H1 (cell line): ENCODE measurements around the gene RNF212B. TPM values are rescaled to one million over a fixed set of nuclear protein-coding genes. Genes with fewer than 3 reads are reported as not detected.

Experiments used
- CTCF ChIA-PET: fragments of 300-600 bp; sonication (Branson Sonifier 250); formaldehyde crosslinking; loops from one replicate; lab custom pipeline; 2021; ENCODE audit not compliant: partially characterized antibody; lab: Charles Lee
- POLR2A ChIA-PET: fragments of 300-600 bp; sonication (Branson Sonifier 250); formaldehyde crosslinking; loops from one replicate; lab custom pipeline; 2021; ENCODE audit warnings: inconsistent platforms; ENCODE audit not compliant: partially characterized antibody; lab: Charles Lee
- DNase-seq, 2 experiments: peaks; one replicate each; pipeline versions ENCODE4 v3.0.0 to v3.0.0-alpha.2; 2010 to 2022; ENCODE audit warnings: low spot score in 2 of 2, low read depth in 1 of 2, mixed read lengths in 1 of 2
- FAIRE-seq: peaks from 2 replicates; lab custom pipeline; 2011; peaks lifted over from hg19 to GRCh38; lab: Jason Lieb, UNC
- H2AFZ ChIP-seq: 2 replicates; pipeline ENCODE4 v1.8.1; 2012; ENCODE audit warnings: low read length, inconsistent platforms
- H2AK5ac ChIP-seq: 2 replicates; pipeline ENCODE4 v1.6.1; 2013; ENCODE audit warnings: low read depth, low read length
- H2BK120ac ChIP-seq: replicated peaks from 2 replicates; pipeline ENCODE3; 2013; ENCODE audit warnings: low read depth, low read length, inconsistent platforms
- H2BK12ac ChIP-seq: 2 replicates; pipeline ENCODE4 v1.6.1; 2013; ENCODE audit warnings: low read depth, low read length
- H2BK15ac ChIP-seq: 2 replicates; pipeline ENCODE4 v1.6.1; 2013; ENCODE audit warnings: low read length
- H2BK20ac ChIP-seq: 2 replicates; pipeline ENCODE4 v1.6.1; 2013; ENCODE audit warnings: low read length
- H2BK5ac ChIP-seq: 2 replicates; pipeline ENCODE4 v1.6.1; 2013; ENCODE audit warnings: low read depth, low read length
- H3K14ac ChIP-seq: 2 replicates; pipeline ENCODE4 v1.6.1; 2013; ENCODE audit warnings: inconsistent platforms; ENCODE audit not compliant: insufficient read length
- H3K18ac ChIP-seq: 2 replicates; pipeline ENCODE4 v1.6.1; 2013; ENCODE audit warnings: low read length; ENCODE audit errors: extremely low read depth
- H3K23ac ChIP-seq: 2 replicates; pipeline ENCODE4 v1.6.1; 2013; ENCODE audit warnings: inconsistent platforms; ENCODE audit not compliant: insufficient read length
- H3K23me2 ChIP-seq: 2 replicates; pipeline ENCODE4 v1.6.1; 2013; ENCODE audit warnings: low read depth, low read length
- H3K27ac ChIP-seq: 2 replicates; pipeline ENCODE4 v1.6.1; 2011; ENCODE audit warnings: low read depth, low read length, inconsistent platforms
- H3K27me3 ChIP-seq, 4 experiments: replicated peaks in 1 of 4; 1 replicate in 1 of 4; 2 replicates in 3 of 4; pipeline versions ENCODE4 v1.6.1 to v1.8.1; 2011 to 2013; ENCODE audit warnings: low read length in 3 of 4, mild to moderate bottlenecking in 3 of 4, inconsistent platforms in 2 of 4, mixed read lengths in 2 of 4, moderate library complexity in 1 of 4; ENCODE audit not compliant: control insufficient read depth in 3 of 4, insufficient read depth in 3 of 4; ENCODE audit errors: extremely low read depth in 1 of 4
- H3K36me3 ChIP-seq, 4 experiments: 2 replicates each; pipeline versions ENCODE4 v1.6.1 to v1.8.1; 2011 to 2013; ENCODE audit warnings: mild to moderate bottlenecking in 4 of 4, low read length in 3 of 4, moderate library complexity in 2 of 4, control low read depth in 1 of 4, inconsistent platforms in 1 of 4; ENCODE audit not compliant: insufficient read depth in 4 of 4, control insufficient read depth in 2 of 4
- H3K4ac ChIP-seq: replicated peaks from 2 replicates; pipeline ENCODE3; 2013; ENCODE audit warnings: low read length, low read depth, mixed read lengths, inconsistent platforms; ENCODE audit not compliant: insufficient read length
- H3K4me1 ChIP-seq, 4 experiments: replicated peaks in 1 of 4; 1 replicate in 1 of 4; 2 replicates in 3 of 4; pipeline versions ENCODE4 v1.6.1 to v1.8.1; 2011 to 2013; ENCODE audit warnings: low read length in 3 of 4, inconsistent platforms in 2 of 4, mixed read lengths in 1 of 4; ENCODE audit not compliant: insufficient read depth in 4 of 4, control insufficient read depth in 3 of 4
- H3K4me2 ChIP-seq, 2 experiments: 2 replicates each; pipeline versions ENCODE4 v1.6.1 to v1.8.1; 2011 to 2013; ENCODE audit warnings: low read depth in 2 of 2, low read length in 2 of 2, control low read depth in 1 of 2, inconsistent platforms in 1 of 2, mild to moderate bottlenecking in 1 of 2; ENCODE audit not compliant: insufficient read depth in 1 of 2
- H3K4me3 ChIP-seq, 4 experiments: fragments of 200-600, 300-600 bp in 1 of 4; sonication (generic), shearing (Covaris generic), sonication (Bioruptor Twin) in 1 of 4; 2 replicates each; pipeline versions ENCODE4 v1.5.1 to v1.8.1; 2011 to 2016; ENCODE audit warnings: low read length in 4 of 4, low read depth in 3 of 4, control low read depth in 2 of 4, inconsistent platforms in 2 of 4, mild to moderate bottlenecking in 2 of 4, mixed read lengths in 1 of 4, moderate library complexity in 1 of 4; ENCODE audit not compliant: insufficient read depth in 2 of 4; ENCODE audit errors: extremely low read depth in 1 of 4
- H3K56ac ChIP-seq: replicated peaks from 2 replicates; pipeline ENCODE3; 2013; ENCODE audit warnings: low read depth, mild to moderate bottlenecking, mixed read lengths, low read length, inconsistent platforms; ENCODE audit not compliant: insufficient read length
- H3K79me1 ChIP-seq: 2 replicates; pipeline ENCODE4 v1.6.1; 2013; ENCODE audit warnings: low read depth, low read length, control low read depth
- H3K79me2 ChIP-seq, 2 experiments: 2 replicates each; pipeline versions ENCODE4 v1.6.1 to v1.8.1; 2012 to 2013; ENCODE audit warnings: low read length in 2 of 2, mild to moderate bottlenecking in 2 of 2, inconsistent platforms in 1 of 2; ENCODE audit not compliant: insufficient read depth in 2 of 2, control insufficient read depth in 1 of 2
- H3K9ac ChIP-seq, 4 experiments: replicated peaks in 1 of 4; 1 replicate in 1 of 4; 2 replicates in 3 of 4; pipeline versions ENCODE4 v1.6.1 to v1.8.1; 2011 to 2013; ENCODE audit warnings: low read depth in 3 of 4, low read length in 3 of 4, control low read depth in 2 of 4, mild to moderate bottlenecking in 2 of 4, moderate library complexity in 2 of 4, inconsistent platforms in 1 of 4; ENCODE audit errors: extremely low read depth in 1 of 4
- H3K9me3 ChIP-seq, 2 experiments: 2 replicates each; pipeline versions ENCODE4 v1.6.1 to v1.8.1; 2012 to 2013; ENCODE audit warnings: mild to moderate bottlenecking in 2 of 2, moderate library complexity in 2 of 2, control low read depth in 1 of 2, inconsistent platforms in 1 of 2, low read depth in 1 of 2, low read length in 1 of 2, mixed read lengths in 1 of 2; ENCODE audit not compliant: insufficient read depth in 2 of 2
- H4K20me1 ChIP-seq, 2 experiments: replicated peaks in 1 of 2; 2 replicates each; pipeline versions ENCODE3 to v1.8.1; 2011 to 2013; ENCODE audit warnings: inconsistent platforms in 2 of 2, low read length in 2 of 2, mild to moderate bottlenecking in 1 of 2; ENCODE audit not compliant: insufficient read depth in 2 of 2, control insufficient read depth in 1 of 2
- H4K5ac ChIP-seq: 2 replicates; pipeline ENCODE4 v1.6.1; 2013; ENCODE audit warnings: low read length, low read depth, mixed read lengths, inconsistent platforms; ENCODE audit not compliant: insufficient read length
- H4K8ac ChIP-seq: 2 replicates; pipeline ENCODE4 v1.8.0; 2013; ENCODE audit warnings: mild to moderate bottlenecking, moderate library complexity, low read length, inconsistent platforms; ENCODE audit not compliant: insufficient read depth; ENCODE audit errors: extremely low read depth
- H4K91ac ChIP-seq: replicated peaks from 2 replicates; pipeline ENCODE3; 2013; ENCODE audit warnings: low read length, mixed read lengths, inconsistent platforms; ENCODE audit not compliant: insufficient read length
- EP300 ChIP-seq, 2 experiments: IDR thresholded peaks; 1 replicate in 1 of 2; 2 replicates in 1 of 2; pipeline ENCODE4 v1.6.1; 2011 to 2012; ENCODE audit warnings: low read depth in 2 of 2, low read length in 2 of 2, mild to moderate bottlenecking in 2 of 2, borderline replicate concordance in 1 of 2, inconsistent platforms in 1 of 2, moderate library complexity in 1 of 2
- WGBS, 2 experiments: shearing (Covaris generic) in 1 of 2; methylation state at CpG; one replicate each; pipeline versions ENCODE4 v1.1.6 to v1.1.7; 2013 to 2015; ENCODE audit warnings: low lambda C conversion rate in 2 of 2, mixed read lengths in 2 of 2, inconsistent platforms in 1 of 2, low coverage in 1 of 2, missing lambda C conversion rate in 1 of 2; ENCODE audit not compliant: insufficient replicate concordance in 2 of 2, insufficient coverage in 1 of 2, insufficient read length in 1 of 2; ENCODE audit errors: extremely low coverage in 1 of 2, missing lambda C conversion rate in 1 of 2; 5-methylcytosine and 5-hydroxymethylcytosine counted together
- polyA plus RNA-seq, 7 experiments: library from polyadenylated mRNA; depleted of rRNA in 3 of 7; stranded (reverse) in 5 of 7; unstranded in 2 of 7; fragments of >200 nt in 5 of 7; fragments of 200-250 nt in 2 of 7; gene quantifications; 1 replicate in 5 of 7; 2 replicates in 1 of 7; 4 replicates in 1 of 7; pipeline versions ENCODE4 v1.2.1 to v1.2.3, GENCODE V29; 2011 to 2013; ENCODE audit warnings: missing spikeins in 2 of 7, mixed read lengths in 2 of 7
- total RNA-seq: library from RNA; stranded (reverse); fragmentation: NEBNext Ultra II Directional; extraction: Animal tissue kit (Norgen Biotek cat#: 25700); gene quantifications from 2 replicates; pipeline ENCODE4 v1.2.1, GENCODE V29; 2021
- TF ChIP-seq, protein P1 (sequence below): IDR thresholded peaks from 2 replicates; pipeline ENCODE4 v1.6.1; 2012; ENCODE audit warnings: inconsistent platforms

The RNF212B gene
- total and polyA plus RNA-seq, 2 of the 8 experiments (the other 6 are each of a cell fraction or from before 2014, with no cell fraction given), result 0.95 to 1.2 TPM

DNA sequence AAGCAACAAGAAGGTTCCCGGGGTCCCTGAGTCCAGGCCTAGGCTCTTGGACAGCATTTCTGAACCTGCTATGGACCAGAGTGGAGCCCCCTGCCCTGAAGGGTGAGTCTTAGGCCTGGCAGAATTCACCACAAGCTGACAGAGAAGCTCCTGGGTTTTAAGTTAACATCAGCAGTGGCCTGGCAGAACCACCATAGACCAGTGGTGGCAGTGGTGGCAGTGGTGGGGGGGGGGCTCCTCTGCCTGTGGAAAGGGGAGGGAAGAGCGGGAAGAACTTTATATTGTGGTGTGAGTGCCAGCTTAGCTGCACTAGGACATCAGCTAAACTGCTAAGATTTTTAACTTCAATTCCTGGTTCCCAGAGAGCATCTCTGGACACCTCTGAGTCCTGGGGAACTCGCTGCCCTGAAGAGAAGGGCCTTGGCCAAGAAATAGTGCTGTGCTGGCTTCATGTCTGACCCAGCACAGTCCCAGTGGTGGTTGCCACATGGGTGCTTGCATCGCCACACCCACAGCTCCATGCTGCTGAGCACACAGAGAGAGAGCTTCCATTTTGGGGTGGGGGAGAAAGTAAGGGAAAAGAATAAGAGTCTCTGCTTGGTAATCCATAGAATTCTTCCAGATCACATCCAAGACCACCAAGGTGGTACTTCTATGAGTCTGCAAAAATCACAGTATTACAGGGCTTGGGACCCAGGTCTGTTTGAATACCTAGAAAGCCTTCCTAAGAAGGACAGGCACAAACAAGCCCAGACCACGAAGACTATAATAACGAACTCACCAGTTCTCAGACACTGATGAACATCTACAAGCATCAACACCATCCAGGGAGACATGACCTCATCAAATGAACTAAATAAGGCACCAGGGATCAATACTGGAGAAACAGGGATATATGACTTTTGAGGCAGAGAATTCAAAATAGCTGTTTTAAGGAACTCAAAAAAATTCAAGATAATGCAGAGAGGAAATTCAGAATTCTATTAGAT, 20.4 kb upstream of the RNF212B start:
- FAIRE-seq (no peak), DNase-seq (no peak)
- no peak overlapping the region for H3K4ac ChIP-seq
- H3K27ac ChIP-seq, result no peak overlapping the region
- no peaks in the 10 kb centered on the region for H3K79me1 ChIP-seq
- no peak overlapping the region for H3K56ac ChIP-seq
- no peak for TF ChIP-seq EP300 (IDR thresholded peaks at IDR 0.05; ENCODE audit: borderline replicate concordance in 1 of 2, low read depth in 2 of 2, low read length in 2 of 2)
- TF ChIP-seq, protein P1, sequence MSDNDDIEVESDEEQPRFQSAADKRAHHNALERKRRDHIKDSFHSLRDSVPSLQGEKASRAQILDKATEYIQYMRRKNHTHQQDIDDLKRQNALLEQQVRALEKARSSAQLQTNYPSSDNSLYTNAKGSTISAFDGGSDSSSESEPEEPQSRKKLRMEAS, result 0 out of 2 replicates have a peak, but pooled peaks have one; percentile 12
- H3K4me3 ChIP-seq, result no peak overlapping the region
- peaks cover 0 to 6% of the 10 kb centered on the region in 2 experiments; a peak in 2 of 4 replicates for H3K9me3 ChIP-seq
- H3K4me2 ChIP-seq, result no peak overlapping the region
- H2AFZ ChIP-seq, result peak overlapping the region; percentile 41
- no peak overlapping the region for H3K9ac ChIP-seq
- H3K4me1 ChIP-seq, result peaks cover 0 to 2% (median 0%) of the 10 kb centered on the region in 4 experiments; a peak in 2 of 7 replicates
- H3K23me2 ChIP-seq, result no peaks in the 10 kb centered on the region
- no peaks in the 10 kb centered on the region for H3K79me2 ChIP-seq
- H3K27me3 ChIP-seq, result no peaks in the 10 kb centered on the region
- no peak overlapping the region; the same call in 1 of the 2 replicates for H3K18ac ChIP-seq
- H2BK120ac ChIP-seq, result no peak overlapping the region
- no peak overlapping the region for H2BK5ac ChIP-seq
- H3K23ac ChIP-seq, result no peak overlapping the region
- no peak overlapping the region for H4K8ac ChIP-seq
- no peak overlapping the region for H3K14ac ChIP-seq
- H4K20me1 ChIP-seq, result no peaks in the 10 kb centered on the region
- H4K91ac ChIP-seq, result no peak overlapping the region
- WGBS, 2 experiments, result 83% methylated on average over 6 of the region's 6 CpGs; no CpG with 5 or more reads in 1 of the 2 experiments
- peak overlapping the region; percentile 20; the same call in 1 of the 2 replicates for H2AK5ac ChIP-seq
- ChIA-PET CTCF (interaction anchor here (0.5 to 1.4 kb wide), 6 partner anchors 10 to 862 kb away, joined by 3 to 5 read pairs (median 3); no protein-coding TSS in a partner anchor), POLR2A (no interaction called here)
- H4K5ac ChIP-seq, result no peak overlapping the region
- peak overlapping the region; percentile 18; the same call in 1 of the 2 replicates for H2BK12ac ChIP-seq
- H3K36me3 ChIP-seq, result no peaks in the 10 kb centered on the region
- H2BK15ac ChIP-seq, result no peak overlapping the region
- peak overlapping the region; percentile 75; the same call in 1 of the 2 replicates for H2BK20ac ChIP-seq
